ENCODE measurements around the gene PLCH2. TPM values are rescaled to one million over a fixed set of nuclear protein-coding genes. Genes with fewer than 3 reads are reported as not detected.

PLCH2 gene
- total RNA-seq, 2 experiments from 2014 or later = 32.7 to 33.8 TPM

DNA sequence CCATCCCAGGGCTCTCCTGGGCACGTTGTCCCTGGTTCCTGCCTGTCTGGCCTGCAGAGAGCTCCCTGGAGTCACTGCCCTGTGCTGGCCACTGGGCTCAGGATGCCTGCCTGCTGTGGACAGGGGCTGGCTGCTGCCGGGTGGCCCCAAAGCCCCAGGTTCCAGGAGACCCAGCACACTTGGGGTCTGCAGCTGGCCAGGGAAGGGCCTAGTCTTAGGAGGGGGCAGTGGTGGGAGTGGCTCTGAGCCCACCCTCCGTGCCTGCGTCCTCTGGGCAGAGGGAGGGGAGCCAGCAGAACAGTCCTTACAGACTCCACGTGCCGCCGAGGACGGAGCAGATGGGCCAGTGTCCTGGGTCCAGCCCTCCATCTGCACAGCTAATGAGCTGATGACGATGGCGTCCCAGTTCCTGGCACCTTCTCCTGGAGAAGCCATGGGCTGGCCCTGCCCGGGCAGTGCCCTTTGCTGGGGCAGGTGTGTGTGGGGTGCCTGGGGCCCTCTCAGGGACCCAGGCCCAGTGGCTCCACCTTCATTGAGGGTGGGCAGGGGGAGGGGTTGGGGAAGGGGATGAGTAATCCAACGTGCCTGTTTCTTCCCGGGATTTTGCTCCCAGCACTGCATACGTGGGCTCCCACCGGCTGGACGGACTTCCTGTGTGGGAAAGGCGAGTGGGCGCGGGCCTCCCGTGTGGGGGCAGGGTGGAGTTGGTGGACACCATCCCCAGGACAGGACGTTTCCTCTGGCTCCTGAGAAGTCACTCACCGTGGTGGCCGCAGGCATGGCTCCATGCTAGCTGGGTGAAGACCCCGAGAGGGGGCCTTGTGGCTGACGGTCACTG is 6.8 kb upstream of the PLCH2 start:
- H3K4me1 Mint-ChIP-seq = no peaks in the 10 kb centered on the region
- no peak overlapping the region for H3K27ac Mint-ChIP-seq
- ChIA-PET CTCF (no interaction called here), POLR2A (interaction anchor here (1.1 kb wide), 1 partner anchor 79 kb away, joined by 3 read pairs; no protein-coding TSS in a partner anchor)
- H3K9me3 Mint-ChIP-seq = no peaks in the 10 kb centered on the region
- H3K4me3 Mint-ChIP-seq = no peak overlapping the region
- H3K36me3 Mint-ChIP-seq (ENCODE audit: low read depth) = no peaks in the 10 kb centered on the region
- no peaks in the 10 kb centered on the region for H3K27me3 Mint-ChIP-seq
- DNase-seq = no peak

- DNase-seq = no peak
- POLR2A ChIA-PET = no interaction called here
- no peaks in the 10 kb centered on the region for H3K4me1 Mint-ChIP-seq
- H3K27ac Mint-ChIP-seq = no peak overlapping the region
- H3K36me3 Mint-ChIP-seq (ENCODE audit: low read depth) = no peaks in the 10 kb centered on the region
- CTCF ChIA-PET = no interaction called here
- H3K9me3 Mint-ChIP-seq = no peaks in the 10 kb centered on the region
- no peak overlapping the region for H3K4me3 Mint-ChIP-seq
- H3K27me3 Mint-ChIP-seq = no peaks in the 10 kb centered on the region
Observed at GRCh38 chr1:2470290-2471158, 5.6 kb upstream of the PLCH2 start.

- Mint-ChIP-seq H3K4me3 (no peak overlapping the region), H3K36me3 (ENCODE audit: low read depth) (no peaks in the 10 kb centered on the region)
- POLR2A ChIA-PET = no interaction called here
Observed at GRCh38 chr1:2471159-2471471, 5.0 kb upstream of the PLCH2 start.

DNA sequence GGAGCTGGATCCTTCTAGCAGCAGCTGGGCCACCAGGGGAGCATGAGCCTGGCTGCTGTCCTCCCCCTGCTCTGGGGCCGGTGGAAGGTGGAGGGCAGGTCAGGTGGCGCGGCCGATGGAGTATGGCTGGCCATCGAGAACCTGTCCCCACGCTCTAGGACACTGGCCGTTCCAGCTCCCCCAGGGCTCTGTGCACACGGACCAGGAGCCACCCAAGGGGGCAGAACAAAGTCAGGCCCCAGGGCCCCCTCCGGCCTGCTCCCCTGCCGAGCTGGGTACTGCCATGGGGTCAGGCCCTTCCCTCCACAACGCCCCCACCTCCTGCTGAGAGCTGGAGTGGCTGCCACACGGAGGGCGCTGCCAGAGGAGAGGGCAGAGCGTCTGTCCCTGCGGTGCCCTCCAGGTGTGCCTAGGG is 4.5 kb upstream of the PLCH2 start:
- no peak overlapping the region for H3K27ac Mint-ChIP-seq
- DNase-seq = no peak
- CTCF ChIA-PET = no interaction called here
- H3K4me1 Mint-ChIP-seq = no peaks in the 10 kb centered on the region
- POLR2A ChIA-PET = no interaction called here
- H3K36me3 Mint-ChIP-seq (ENCODE audit: low read depth) = no peaks in the 10 kb centered on the region
- no peak overlapping the region for H3K4me3 Mint-ChIP-seq
- H3K9me3 Mint-ChIP-seq = no peaks in the 10 kb centered on the region
- H3K27me3 Mint-ChIP-seq = no peaks in the 10 kb centered on the region

More at GRCh38 chr1:2471159-2471471, 5.0 kb upstream of the PLCH2 start:
- DNase-seq = no peak
- H3K27ac Mint-ChIP-seq = no peak overlapping the region
- CTCF ChIA-PET = no interaction called here
- H3K9me3 Mint-ChIP-seq = no peaks in the 10 kb centered on the region
- no peaks in the 10 kb centered on the region for H3K27me3 Mint-ChIP-seq
- no peaks in the 10 kb centered on the region for H3K4me1 Mint-ChIP-seq

GRCh38 chr1:2472109-2472508 is 4.0 kb upstream of the PLCH2 start:
- POLR2A ChIA-PET = no interaction called here
- CTCF ChIA-PET = no interaction called here
- Mint-ChIP-seq H3K36me3 (ENCODE audit: low read depth) (no peaks in the 10 kb centered on the region), H3K27me3 (no peaks in the 10 kb centered on the region), H3K4me3 (no peak overlapping the region), H3K27ac (no peak overlapping the region), H3K9me3 (no peaks in the 10 kb centered on the region), H3K4me1 (no peaks in the 10 kb centered on the region)
- DNase-seq = no peak

DNA sequence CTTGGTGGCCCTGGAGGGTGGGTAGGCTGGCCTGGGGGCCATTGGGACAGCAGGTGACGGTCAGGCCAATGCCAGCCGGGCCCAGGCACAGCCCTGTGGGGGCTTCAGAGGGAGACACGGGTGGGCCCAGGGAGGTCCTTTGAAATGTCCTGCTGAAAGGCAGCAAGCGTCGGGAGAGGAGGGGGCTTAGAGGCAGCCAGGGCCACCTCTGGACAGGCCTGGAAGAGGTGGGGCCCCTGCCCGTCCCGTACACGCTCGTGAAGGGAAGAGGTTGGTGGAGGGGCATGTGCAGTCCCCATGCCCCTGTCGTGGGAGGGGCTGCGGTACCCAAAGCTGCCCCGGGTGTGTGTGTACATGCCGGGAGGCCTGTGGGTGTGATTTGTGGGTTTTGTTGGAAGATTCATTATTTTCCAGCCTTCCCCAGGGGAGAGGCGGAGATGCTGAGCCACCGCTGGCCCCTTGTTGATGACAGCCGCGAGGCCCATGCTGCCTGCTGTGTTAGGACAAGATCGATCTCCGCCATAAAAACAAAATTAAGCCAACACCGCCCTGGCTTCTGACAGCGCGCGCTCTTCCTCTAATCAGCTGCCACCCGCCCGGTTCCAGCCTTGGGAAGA is 3.4 kb upstream of the PLCH2 start:
- no peaks in the 10 kb centered on the region for H3K9me3 Mint-ChIP-seq
- H3K27me3 Mint-ChIP-seq = no peaks in the 10 kb centered on the region
- ChIA-PET POLR2A (no interaction called here), CTCF (no interaction called here)
- H3K27ac Mint-ChIP-seq = no peak overlapping the region
- H3K4me1 Mint-ChIP-seq = no peaks in the 10 kb centered on the region
- no peaks in the 10 kb centered on the region for H3K36me3 Mint-ChIP-seq (ENCODE audit: low read depth)
- DNase-seq = no peak
- H3K4me3 Mint-ChIP-seq = no peak overlapping the region

DNA sequence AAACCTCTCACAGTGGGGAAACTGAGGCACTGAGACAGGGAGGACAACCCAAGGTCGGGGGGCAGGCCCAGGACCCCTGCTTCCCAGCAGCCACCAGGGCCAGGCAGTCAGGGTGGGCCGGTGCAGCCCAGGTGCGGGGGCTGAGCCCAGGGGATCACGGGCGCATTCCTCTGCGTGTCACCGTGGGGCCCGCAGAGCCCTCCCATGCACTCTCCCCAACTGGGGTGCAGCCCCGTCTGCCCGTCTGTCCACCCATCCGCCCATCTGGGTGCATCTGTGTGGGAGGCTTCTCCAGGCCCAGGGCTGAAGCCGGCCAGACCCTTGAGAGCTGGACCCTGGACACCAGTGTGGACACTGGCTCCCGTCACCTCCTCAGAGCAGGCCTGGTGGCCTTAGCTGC is 2.9 kb upstream of the PLCH2 start:
- Mint-ChIP-seq H3K27me3 (no peaks in the 10 kb centered on the region), H3K4me1 (no peaks in the 10 kb centered on the region), H3K4me3 (no peak overlapping the region), H3K9me3 (no peaks in the 10 kb centered on the region), H3K27ac (no peak overlapping the region), H3K36me3 (ENCODE audit: low read depth) (no peaks in the 10 kb centered on the region)
- POLR2A ChIA-PET = no interaction called here
- no peak for DNase-seq
- CTCF ChIA-PET = no interaction called here

DNA sequence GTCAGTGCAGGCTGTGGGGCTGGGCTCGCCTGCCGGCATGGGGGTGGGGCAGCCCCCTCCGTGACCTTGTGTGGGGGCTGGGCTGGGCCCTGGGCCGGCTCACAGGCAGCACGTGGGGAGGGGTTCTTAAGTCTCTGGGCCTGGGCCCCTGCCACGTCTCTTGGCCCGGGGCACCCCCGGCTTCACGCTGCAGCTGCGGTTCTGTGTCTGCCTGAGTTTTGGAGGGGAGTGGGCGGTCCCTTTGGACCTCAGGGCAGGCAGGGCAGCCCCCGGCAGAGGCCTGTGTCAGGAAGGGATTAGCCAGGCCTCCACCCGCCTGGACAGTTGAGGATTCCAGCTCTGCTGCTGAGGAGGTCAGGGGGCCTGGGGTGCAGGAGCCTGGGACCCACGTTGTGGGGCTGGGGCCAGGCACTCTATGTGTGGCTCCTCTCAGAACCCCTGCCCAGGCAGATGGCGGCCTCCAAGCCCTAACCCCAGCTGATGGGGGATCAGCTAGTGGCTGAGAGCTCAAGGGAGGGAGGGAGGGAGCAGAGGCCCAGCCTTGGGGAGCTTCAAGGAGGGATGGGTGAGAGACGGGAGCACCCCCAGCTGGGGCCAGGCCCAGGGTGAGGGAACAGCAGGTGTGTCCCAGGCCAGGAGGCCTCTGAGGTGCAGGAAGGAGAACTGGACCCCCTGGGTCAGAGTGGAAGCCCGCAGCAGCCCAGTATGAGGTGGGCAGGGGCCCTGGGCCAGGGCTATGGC is 1.8 kb upstream of the PLCH2 start:
- Mint-ChIP-seq H3K4me3 (no peak overlapping the region), H3K27ac (no peak overlapping the region), H3K36me3 (ENCODE audit: low read depth) (no peaks in the 10 kb centered on the region), H3K27me3 (no peaks in the 10 kb centered on the region), H3K9me3 (no peaks in the 10 kb centered on the region), H3K4me1 (no peaks in the 10 kb centered on the region)
- DNase-seq = no peak
- POLR2A ChIA-PET = no interaction called here
- CTCF ChIA-PET = no interaction called here

DNA sequence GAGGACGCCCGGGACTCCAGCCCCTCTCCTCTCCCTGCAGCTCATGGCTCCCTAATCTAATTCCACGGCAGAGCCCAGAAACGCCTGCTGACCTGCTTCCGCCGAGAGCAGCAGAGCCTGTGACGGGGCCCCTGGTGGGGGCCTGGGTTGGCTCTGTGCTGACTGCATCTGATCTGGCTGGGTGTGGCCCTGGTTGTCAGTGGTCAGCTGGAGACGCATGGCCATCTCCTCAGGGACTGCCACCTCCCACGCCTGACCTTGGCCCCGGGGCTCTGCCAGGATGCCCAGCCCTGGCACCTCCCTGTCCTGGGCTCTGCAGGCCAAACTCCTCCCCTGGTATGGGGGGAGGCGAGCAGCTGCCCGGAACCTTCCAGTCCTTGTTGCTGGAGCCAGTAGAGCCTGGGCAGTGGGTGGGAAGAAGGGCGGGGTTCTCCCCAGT is 1.1 kb upstream of the PLCH2 start:
- no peaks in the 10 kb centered on the region for H3K27me3 Mint-ChIP-seq
- POLR2A ChIA-PET = interaction anchor here (1.1 kb wide), 1 partner anchor 26 kb away, joined by 3 read pairs; no protein-coding TSS in a partner anchor
- no peaks in the 10 kb centered on the region for H3K4me1 Mint-ChIP-seq
- H3K9me3 Mint-ChIP-seq = no peaks in the 10 kb centered on the region
- no peak for DNase-seq
- CTCF ChIA-PET = no interaction called here
- no peak overlapping the region for H3K4me3 Mint-ChIP-seq
- no peak overlapping the region for H3K27ac Mint-ChIP-seq
- H3K36me3 Mint-ChIP-seq (ENCODE audit: low read depth) = no peaks in the 10 kb centered on the region

DNA sequence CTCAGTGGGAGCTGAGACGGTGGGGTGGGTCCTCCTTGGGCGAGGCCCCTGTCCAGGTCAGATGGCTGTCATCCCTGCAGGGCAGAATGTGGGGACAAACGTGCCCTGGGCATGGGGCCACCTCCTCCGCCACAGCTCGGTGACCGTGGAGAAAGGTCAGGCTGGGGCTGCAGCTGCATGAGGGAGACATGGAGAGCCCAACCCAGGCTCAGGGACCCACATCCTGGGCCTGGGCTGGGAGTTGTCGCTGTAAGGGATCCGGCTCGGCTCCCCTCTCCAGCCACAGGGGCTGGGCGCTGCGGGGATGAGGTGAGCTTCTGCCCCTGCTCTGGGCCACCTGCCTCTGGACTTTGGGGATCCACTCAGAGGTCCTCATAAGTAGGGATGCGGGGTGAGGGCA is 518 bp upstream of the PLCH2 start:
- CTCF ChIA-PET = no interaction called here
- no peak for DNase-seq
- H3K27me3 Mint-ChIP-seq = no peaks in the 10 kb centered on the region
- H3K4me3 Mint-ChIP-seq = no peak overlapping the region
- POLR2A ChIA-PET = interaction anchor here (1.1 kb wide), 1 partner anchor 25 kb away, joined by 3 read pairs; no protein-coding TSS in a partner anchor
- no peak overlapping the region for H3K27ac Mint-ChIP-seq
- H3K36me3 Mint-ChIP-seq (ENCODE audit: low read depth) = no peaks in the 10 kb centered on the region
- H3K4me1 Mint-ChIP-seq = no peaks in the 10 kb centered on the region
- H3K9me3 Mint-ChIP-seq = no peaks in the 10 kb centered on the region

- no peak overlapping the region for H3K4me3 Mint-ChIP-seq
- ChIA-PET CTCF (no interaction called here), POLR2A (no interaction called here)
- H3K9me3 Mint-ChIP-seq = no peaks in the 10 kb centered on the region
- DNase-seq = no peak
- no peaks in the 10 kb centered on the region for H3K27me3 Mint-ChIP-seq
- no peaks in the 10 kb centered on the region for H3K36me3 Mint-ChIP-seq (ENCODE audit: low read depth)
- no peaks in the 10 kb centered on the region for H3K4me1 Mint-ChIP-seq
- no peak overlapping the region for H3K27ac Mint-ChIP-seq
Observed at GRCh38 chr1:2477309-2477708, 1.2 kb downstream of the PLCH2 start.

GRCh38 chr1:2477791-2478499 is 1.9 kb downstream of the PLCH2 start:
- no peak overlapping the region for H3K27ac Mint-ChIP-seq
- POLR2A ChIA-PET = no interaction called here

More at GRCh38 chr1:2477791-2478499, 1.9 kb downstream of the PLCH2 start:
- H3K27me3 Mint-ChIP-seq = no peaks in the 10 kb centered on the region
- H3K9me3 Mint-ChIP-seq = no peaks in the 10 kb centered on the region
- DNase-seq = no peak
- H3K4me3 Mint-ChIP-seq = no peak overlapping the region
- CTCF ChIA-PET = no interaction called here
- no peaks in the 10 kb centered on the region for H3K36me3 Mint-ChIP-seq (ENCODE audit: low read depth)
- H3K4me1 Mint-ChIP-seq = no peaks in the 10 kb centered on the region
